ENCODE data around the gene SOWAHD. TPM values are rescaled to one million over a fixed set of nuclear protein-coding genes. Genes with fewer than 3 reads are reported as not detected.

The SOWAHD gene, protein sequence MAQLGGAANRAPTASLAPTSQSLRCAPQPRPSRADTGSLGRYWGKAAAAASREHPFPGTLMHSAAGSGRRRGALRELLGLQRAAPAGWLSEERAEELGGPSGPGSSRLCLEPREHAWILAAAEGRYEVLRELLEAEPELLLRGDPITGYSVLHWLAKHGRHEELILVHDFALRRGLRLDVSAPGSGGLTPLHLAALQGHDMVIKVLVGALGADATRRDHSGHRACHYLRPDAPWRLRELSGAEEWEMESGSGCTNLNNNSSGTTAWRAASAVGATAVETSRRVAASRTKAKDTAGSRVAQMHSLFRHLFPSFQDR
- total RNA-seq = 1 to 10 TPM in 1 of 6 experiments, under 1 TPM in 4, not detected in 1; 0.19 to 1.2 (median 0.29) TPM
- long read RNA-seq = 0 reads

- H3K9me3 ChIP-seq = no peaks in the 10 kb centered on the region
- H3K36me3 ChIP-seq = no peaks in the 10 kb centered on the region
- no peaks in the 10 kb centered on the region for H3K27me3 ChIP-seq
- DNase-seq = peak; percentile 45 to 64 (median 50)
- no peak within 1 kb of the TSS for H3K27ac ChIP-seq
- WGBS (ENCODE audit: insufficient coverage, low coverage, low lambda C conversion rate, missing lambda C conversion rate) = 47% methylated on average over 23 of the region's 59 CpGs
- H3K4me3 ChIP-seq = peak within 1 kb of the TSS; percentile 39 to 56 (median 40)
- no peaks in the 10 kb centered on the region for H3K4me1 ChIP-seq
- intact Hi-C loops (cut with DNase I) = no loop called here
- TF ChIP-seq POLR2A (IDR thresholded peaks at IDR 0.05) = no peak
- TF ChIP-seq CTCF (IDR thresholded peaks at IDR 0.05) = no peak
- ATAC-seq = peak; percentile 46 to 58 (median 55)
These were observed at the start of gene SOWAHD for GRCh38 chrX:119757979-119758730. Gene SOWAHD, plus strand, starts transcription at chrX:119758588. Its CDS starts 80 bp downstream, at chrX:119758668.

DNA sequence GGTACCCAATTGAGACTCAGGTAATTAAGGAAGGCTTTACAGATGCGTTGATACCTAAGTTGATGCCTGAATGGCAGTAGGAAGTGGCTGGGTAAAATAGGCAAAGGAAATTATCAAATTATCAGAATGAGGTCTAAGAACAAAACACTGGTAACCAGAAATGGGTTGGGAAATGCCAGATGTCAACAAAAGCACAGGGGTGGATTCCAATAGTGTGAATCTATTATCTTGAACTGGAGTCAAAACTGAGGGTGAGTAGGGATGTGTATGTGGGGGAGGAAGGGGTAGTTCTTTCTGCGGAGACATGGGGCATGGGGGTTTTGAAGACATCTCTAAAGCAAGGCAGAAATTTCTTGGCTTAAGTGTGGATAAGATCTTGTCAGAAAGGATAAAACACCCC, 49.5 kb upstream of the SOWAHD start:
- 76% methylated on average over 2 of the region's 2 CpGs for WGBS (ENCODE audit: insufficient coverage, low coverage, low lambda C conversion rate, missing lambda C conversion rate)
- intact Hi-C loops (cut with DNase I) = no loop called here
- Histone ChIP-seq H3K9me3 (no peaks in the 10 kb centered on the region), H3K4me1 (no peaks in the 10 kb centered on the region), H3K27me3 (no peaks in the 10 kb centered on the region), H3K36me3 (no peaks in the 10 kb centered on the region), H3K27ac (no peak overlapping the region), H3K4me3 (no peak overlapping the region)
- TF ChIP-seq CTCF (IDR thresholded peaks at IDR 0.05) (no peak), POLR2A (IDR thresholded peaks at IDR 0.05) (no peak)
- ATAC-seq = no peak
- DNase-seq = no peak

DNA sequence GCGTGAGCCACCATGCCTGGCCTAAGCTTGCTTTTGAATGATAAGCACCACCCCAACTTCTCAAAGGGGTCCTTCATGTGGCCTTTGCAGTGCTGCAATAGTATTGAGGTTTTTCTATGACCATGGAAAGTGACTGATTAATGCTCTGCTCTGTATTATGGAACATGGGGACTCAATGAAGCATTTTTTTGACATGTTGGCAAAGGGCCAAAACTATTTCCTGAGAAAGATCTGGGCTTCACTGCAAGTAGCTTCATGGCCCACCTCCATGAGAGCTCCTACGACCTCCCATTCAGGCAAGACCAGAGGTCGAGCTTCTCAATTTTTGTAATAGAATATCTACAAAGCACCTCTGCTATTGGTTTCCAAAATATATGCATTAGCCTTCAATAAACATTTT, 48.8 kb upstream of the SOWAHD start:
- no peak overlapping the region for H3K27ac ChIP-seq
- intact Hi-C loops (cut with DNase I) = no loop called here
- 50% methylated on average over 2 of the region's 3 CpGs for WGBS (ENCODE audit: insufficient coverage, low coverage, low lambda C conversion rate, missing lambda C conversion rate)

GRCh38 chrX:119721487-119721886, 36.9 kb upstream of the SOWAHD start:
- H3K27me3 ChIP-seq = no peaks in the 10 kb centered on the region
- 62% methylated on average over 3 of the region's 6 CpGs for WGBS (ENCODE audit: insufficient coverage, low coverage, low lambda C conversion rate, missing lambda C conversion rate)
- DNase-seq = no peak
- H3K27ac ChIP-seq = no peak overlapping the region
- H3K9me3 ChIP-seq = no peaks in the 10 kb centered on the region
- no peaks in the 10 kb centered on the region for H3K4me1 ChIP-seq
- intact Hi-C loops (cut with DNase I) = no loop called here
- no peaks in the 10 kb centered on the region for H3K36me3 ChIP-seq
- no peak for TF ChIP-seq CTCF (IDR thresholded peaks at IDR 0.05)
- no peak for TF ChIP-seq POLR2A (IDR thresholded peaks at IDR 0.05)
- ATAC-seq = no peak
- H3K4me3 ChIP-seq = no peak overlapping the region

More for the DNA sequence above, 48.8 kb upstream of the SOWAHD start:
- DNase-seq = no peak
- Histone ChIP-seq H3K4me3 (no peak overlapping the region), H3K36me3 (no peaks in the 10 kb centered on the region), H3K9me3 (no peaks in the 10 kb centered on the region), H3K27me3 (no peaks in the 10 kb centered on the region), H3K4me1 (no peaks in the 10 kb centered on the region)
- no peak for ATAC-seq
- no peak for TF ChIP-seq POLR2A (IDR thresholded peaks at IDR 0.05)
- no peak for TF ChIP-seq CTCF (IDR thresholded peaks at IDR 0.05)

Measured in right lobe of liver (tissue), 6 donors.